HG03066 (cell line): Measurements from ENCODE around the gene INMT.

Experiments used
- ATAC-seq: cut with Tn5 transposase; IDR thresholded peaks from one replicate; pipeline ENCODE4 v1.9.1; 2021; ENCODE audit warnings: low read depth; ENCODE audit not compliant: unreplicated experiment

The INMT gene

GRCh38 chr7:30779574-30779973, 27.6 kb downstream of the INMT start:
- no peak for ATAC-seq

- ATAC-seq: no peak
Measured at GRCh38 chr7:30780941-30781340, 29.0 kb downstream of the INMT start.

- no peak for ATAC-seq
Measured at GRCh38 chr7:30782690-30783089, 30.8 kb downstream of the INMT start.

- no peak for ATAC-seq
Measured at GRCh38 chr7:30785786-30786185, 33.9 kb downstream of the INMT start.

- ATAC-seq: no peak
Measured at GRCh38 chr7:30787486-30787885, 35.6 kb downstream of the INMT start.

- no peak for ATAC-seq
Measured at GRCh38 chr7:30788640-30789333, 36.9 kb downstream of the INMT start.

- ATAC-seq: no peak
Measured at GRCh38 chr7:30789334-30789711, 37.4 kb downstream of the INMT start.

GRCh38 chr7:30790356-30790755, 38.4 kb downstream of the INMT start:
- ATAC-seq: no peak

- ATAC-seq: no peak
Measured at GRCh38 chr7:30791114-30791513, 39.2 kb downstream of the INMT start.

GRCh38 chr7:30795161-30795948, 43.4 kb downstream of the INMT start:
- ATAC-seq: no peak

- no peak for ATAC-seq
Measured at GRCh38 chr7:30796105-30796869, 44.4 kb downstream of the INMT start.

- ATAC-seq: no peak
Measured at GRCh38 chr7:30797176-30798040, 45.5 kb downstream of the INMT start.

GRCh38 chr7:30799206-30799975, 47.5 kb downstream of the INMT start:
- peak; percentile 59 for ATAC-seq

- no peak for ATAC-seq
Measured at GRCh38 chr7:30799976-30800661, 48.2 kb downstream of the INMT start.

- ATAC-seq: peak; percentile 17
Measured at GRCh38 chr7:30800785-30801252, 48.9 kb downstream of the INMT start.

GRCh38 chr7:30802812-30803211, 50.9 kb downstream of the INMT start:
- ATAC-seq: no peak

GRCh38 chr7:30804078-30804661, 52.2 kb downstream of the INMT start:
- ATAC-seq: no peak

GRCh38 chr7:30805081-30805691, 53.3 kb downstream of the INMT start:
- ATAC-seq: no peak
